ENCODE data around the gene TXNDC8.

DNA sequence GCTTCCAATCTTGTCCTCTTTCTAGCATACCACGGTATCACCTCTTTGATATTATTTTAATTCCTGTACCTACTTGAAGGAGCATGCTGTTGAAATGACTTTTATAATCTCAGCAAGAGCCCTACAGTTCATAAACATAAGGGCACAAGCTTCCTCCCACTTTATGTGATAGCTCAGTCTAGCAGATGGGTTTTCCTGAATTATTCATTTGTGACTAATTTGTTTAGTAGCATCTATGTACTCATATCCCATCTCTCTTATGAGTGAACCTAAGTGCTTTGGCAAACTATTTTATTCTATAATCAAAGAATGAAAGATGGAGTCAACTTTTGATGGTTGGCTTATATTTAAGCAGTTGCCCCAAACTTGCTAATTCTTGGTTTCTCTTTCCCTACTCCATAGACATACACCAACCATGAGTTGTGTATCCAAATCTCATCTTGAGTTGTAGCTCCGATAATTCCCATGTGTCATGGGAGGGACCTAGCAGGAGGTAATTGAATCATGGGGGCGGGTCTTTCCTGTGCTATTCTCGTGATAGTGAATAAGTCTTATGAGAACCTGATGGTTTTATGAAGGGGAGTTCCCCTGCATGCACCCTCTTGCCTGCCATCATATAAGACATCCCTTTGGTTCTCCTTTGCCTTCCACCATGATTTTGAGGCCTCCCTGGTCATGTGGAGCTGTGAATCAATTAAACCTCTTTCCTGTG, 17.7 kb downstream of the TXNDC8 start:
- TF ChIP-seq, protein P1, sequence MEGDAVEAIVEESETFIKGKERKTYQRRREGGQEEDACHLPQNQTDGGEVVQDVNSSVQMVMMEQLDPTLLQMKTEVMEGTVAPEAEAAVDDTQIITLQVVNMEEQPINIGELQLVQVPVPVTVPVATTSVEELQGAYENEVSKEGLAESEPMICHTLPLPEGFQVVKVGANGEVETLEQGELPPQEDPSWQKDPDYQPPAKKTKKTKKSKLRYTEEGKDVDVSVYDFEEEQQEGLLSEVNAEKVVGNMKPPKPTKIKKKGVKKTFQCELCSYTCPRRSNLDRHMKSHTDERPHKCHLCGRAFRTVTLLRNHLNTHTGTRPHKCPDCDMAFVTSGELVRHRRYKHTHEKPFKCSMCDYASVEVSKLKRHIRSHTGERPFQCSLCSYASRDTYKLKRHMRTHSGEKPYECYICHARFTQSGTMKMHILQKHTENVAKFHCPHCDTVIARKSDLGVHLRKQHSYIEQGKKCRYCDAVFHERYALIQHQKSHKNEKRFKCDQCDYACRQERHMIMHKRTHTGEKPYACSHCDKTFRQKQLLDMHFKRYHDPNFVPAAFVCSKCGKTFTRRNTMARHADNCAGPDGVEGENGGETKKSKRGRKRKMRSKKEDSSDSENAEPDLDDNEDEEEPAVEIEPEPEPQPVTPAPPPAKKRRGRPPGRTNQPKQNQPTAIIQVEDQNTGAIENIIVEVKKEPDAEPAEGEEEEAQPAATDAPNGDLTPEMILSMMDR (IDR thresholded peaks at IDR 0.05; ENCODE audit: insufficient read depth, low read length, poor library complexity, severe bottlenecking) = no peak
- no peak for TF ChIP-seq EZH2phosphoT487 (conservative IDR thresholded peaks at IDR 0.05; ENCODE audit: low read length)
